Stimulated activated CD8-positive, alpha-beta memory T cell treated with anti-CD3 and anti-CD28 coated beads, Interleukin-12 subunit alpha, Interleukin-12 subunit beta, amount 100 ng/mL, for 24 hours (primary cell): ENCODE data around the gene DDHD1.
"Not testable (repeated sequence)": the region's sequence is repeated elsewhere in the genome, so short reads cannot be mapped to it uniquely, and the experiment has no call there.

Experiments
- DNase-seq: peaks from one replicate; pipeline ENCODE4 v3.0.0-alpha.2; 2020; ENCODE audit errors: extremely low read depth

The DDHD1 gene

DNA sequence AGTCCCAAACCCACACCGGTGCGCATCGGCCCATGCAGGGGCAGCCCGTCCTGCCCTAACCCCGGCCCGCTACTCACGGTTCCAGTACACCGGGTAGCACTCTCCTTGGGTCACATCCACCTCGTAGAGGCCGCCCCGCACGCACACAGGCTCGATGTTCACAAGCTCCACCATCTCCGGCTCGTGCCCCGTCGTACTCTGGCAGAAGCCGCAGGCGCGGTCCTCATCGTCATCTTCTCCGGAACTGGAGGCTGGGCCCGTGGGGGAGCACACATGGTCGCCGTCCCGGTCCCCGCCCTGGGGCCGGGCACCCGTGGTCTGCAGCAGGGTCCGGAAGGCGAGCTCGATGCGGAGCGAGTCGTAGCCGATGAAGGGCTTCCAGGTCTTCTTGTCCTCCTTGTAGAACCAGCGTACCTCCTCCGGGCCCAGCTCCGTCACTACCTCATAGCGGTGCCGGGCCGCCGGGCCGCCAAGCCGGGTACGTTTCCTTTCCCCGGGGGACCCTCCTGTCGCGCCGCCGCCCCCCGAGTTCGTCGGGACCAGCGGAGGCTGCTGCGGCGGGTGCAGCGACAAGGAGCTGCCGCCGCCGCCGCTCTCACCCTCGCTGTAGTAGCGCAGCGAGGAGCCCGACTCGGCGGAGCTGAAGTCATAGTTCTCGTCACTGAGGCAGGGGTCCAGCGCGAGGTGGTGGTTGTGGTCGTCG, 788 bp downstream of the DDHD1 start:
- DNase-seq = peak; percentile 45

DNA sequence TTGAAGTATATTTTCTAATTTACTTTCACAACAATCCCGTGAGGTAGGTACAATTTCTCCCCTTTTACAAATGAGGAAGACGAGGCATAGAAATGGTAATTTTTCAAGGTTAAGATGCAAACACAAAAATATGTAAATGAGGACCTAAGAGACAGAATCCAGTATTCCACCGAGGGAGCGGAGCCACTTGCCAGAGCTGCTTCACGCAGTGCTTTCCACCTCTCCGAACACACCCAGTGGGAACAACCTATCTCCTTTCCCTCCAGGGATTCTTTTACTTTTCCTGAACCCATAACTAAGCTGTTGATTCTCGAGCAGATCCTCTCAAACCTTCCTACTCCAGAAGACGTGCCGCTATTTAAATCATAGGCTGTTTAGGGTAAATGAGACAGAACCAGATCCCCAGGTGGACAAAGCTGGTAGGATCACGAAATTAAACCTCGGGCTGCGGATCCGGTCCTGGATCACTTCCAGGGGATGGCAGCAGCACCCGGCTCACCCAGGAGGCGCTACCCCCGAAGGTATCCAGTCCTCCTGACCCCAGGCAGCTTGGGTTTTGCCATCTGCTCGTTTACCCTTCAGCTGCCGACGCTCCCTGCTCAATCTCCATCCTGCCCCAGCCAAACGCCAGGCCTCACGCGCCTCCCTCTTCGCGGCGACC, 1.5 kb downstream of the DDHD1 start:
- DNase-seq = peak; percentile 5

DNA sequence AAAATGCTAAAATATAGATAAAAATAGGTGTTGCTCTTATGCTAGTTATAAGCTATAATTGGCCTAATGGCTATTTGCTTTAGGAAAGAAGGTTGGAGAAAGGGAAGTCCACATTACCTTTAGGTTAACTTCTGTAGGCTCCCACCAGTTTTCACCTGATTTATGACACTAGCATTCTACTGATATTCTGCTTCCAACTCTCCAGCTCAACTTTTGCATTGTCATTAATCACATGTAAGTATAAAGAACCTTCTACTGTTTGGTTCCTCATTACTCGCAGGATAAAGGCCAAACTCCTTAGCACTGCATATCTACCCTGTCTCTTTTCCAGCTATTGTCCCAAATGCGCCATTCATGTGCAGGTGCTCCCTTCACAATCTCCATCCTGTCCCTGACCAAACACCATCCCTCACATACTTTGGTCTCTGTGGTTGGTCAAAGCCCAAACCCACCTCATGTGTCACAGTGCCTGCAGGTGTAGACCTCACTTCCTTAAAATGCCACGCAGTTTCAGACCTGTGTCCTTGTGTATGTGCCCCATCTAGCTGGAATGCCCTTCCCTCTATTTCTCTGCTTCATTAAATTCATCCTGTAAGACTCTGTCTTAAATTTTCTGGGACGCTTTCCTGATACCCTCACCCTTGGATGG, 3.3 kb downstream of the DDHD1 start:
- no peak for DNase-seq

GRCh38 chr14:53148671-53149070, 4.5 kb downstream of the DDHD1 start:
- no peak for DNase-seq

- no peak for DNase-seq
Measured at GRCh38 chr14:53147893-53148292, 5.2 kb downstream of the DDHD1 start.

DNA sequence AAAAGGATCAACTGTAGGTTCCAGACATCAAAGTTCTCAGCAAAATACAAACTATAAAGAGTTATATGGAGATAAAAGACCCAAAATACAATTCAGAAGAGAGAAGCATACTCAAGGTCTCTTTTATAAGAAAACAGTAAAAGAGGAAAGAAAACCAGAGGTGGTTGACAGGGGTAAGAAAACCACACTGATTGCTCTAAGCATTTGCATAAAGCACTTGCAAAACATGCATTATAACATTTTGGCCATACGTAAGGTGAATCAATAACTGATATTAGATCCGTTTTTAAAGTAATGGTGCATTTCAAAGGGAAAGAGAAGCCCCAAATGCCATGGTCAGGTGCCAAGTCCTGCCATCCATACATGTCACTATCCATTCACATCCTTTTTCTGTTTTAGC, 5.9 kb downstream of the DDHD1 start:
- no peak for DNase-seq

GRCh38 chr14:53146739-53147138, 6.4 kb downstream of the DDHD1 start:
- DNase-seq = no peak

DNA sequence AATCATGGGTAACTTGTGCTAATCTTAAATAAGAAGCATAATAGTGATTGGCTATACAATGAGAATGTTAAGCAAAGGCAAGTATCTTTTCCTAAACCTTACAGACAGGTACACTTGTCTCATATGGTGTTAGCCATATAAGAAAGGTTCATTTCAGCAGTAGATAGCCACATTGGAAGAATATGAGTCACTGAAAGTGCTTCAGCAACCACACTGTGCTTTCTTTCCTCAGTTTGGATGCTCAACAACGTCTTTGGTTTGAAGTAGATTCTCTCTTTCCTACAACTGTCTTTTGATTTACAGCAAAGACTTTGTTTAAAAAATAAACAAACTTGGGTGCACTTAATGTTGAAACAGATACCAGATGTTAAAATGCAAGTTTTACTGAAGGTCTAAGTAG, 8.9 kb downstream of the DDHD1 start:
- no peak for DNase-seq

DNA sequence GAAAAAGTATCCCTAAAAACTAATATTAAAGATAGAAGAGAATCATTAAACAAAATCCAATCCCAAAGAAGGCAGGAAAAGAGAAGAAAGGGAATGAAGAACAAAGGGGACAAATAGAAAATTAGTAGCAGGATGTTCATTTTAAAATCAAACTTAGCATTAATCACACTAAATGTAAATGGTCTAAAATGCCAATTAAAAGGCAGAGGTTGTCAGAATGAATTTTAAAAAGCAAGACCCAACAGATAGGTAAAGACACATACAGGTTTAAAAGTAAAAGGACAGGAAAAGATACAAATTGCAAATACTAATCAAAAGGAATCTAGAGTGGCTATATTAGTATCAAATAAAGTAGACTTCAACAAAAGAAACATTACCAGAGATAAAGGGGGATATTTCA, 12.5 kb downstream of the DDHD1 start:
- DNase-seq = no peak

DNA sequence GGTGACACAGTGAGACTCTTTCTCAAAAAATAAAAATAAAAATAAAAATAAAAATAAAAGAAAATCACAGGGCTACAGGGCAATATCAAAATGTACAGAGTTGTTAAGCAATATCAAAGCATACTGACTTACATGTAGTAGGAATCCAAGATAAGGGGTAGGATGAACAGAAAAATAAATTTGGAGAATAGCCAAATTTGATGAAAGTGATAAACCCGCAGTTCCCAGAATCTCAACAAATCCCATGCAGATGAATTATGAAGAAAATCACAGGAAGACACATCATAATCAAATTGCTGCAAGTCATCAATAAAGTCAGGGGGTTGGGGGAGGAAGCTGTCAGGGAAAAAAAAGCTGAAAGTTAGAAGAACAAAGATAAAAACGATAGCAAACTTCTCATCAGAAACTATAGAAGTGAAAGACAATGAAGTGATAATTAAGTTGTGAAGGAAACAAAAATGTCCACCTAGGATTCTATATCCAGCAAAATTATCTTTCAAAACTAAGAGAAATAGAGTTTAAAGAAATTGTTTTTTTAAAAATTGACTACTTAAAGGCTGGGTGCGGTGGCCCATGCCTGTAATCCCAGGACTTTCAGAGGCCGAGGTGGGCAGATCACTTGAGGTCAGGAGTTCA, 15.4 kb downstream of the DDHD1 start:
- no peak for DNase-seq

DNA sequence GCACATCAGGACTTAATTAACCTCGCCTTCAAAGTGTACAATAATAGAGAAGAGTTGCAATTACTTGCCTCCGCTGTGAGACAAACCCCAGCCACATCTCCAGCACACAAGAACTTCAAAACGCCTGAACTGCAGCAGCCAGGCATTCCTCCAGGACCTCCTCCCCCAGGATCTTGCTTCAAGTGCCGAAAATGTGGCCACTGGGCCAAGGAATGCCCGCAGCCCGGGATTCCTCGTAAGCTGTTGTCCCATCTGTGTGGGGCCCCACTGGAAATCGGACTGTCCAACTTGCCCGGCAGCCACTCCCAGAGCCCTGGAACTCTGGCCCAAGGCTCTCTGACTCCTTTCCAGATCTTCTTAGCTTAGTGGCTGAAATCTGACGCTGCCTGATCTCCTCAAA, 22.6 kb downstream of the DDHD1 start:
- not testable (repeated sequence) for DNase-seq

GRCh38 chr14:53128303-53129028, 24.7 kb downstream of the DDHD1 start:
- no peak for DNase-seq

DNA sequence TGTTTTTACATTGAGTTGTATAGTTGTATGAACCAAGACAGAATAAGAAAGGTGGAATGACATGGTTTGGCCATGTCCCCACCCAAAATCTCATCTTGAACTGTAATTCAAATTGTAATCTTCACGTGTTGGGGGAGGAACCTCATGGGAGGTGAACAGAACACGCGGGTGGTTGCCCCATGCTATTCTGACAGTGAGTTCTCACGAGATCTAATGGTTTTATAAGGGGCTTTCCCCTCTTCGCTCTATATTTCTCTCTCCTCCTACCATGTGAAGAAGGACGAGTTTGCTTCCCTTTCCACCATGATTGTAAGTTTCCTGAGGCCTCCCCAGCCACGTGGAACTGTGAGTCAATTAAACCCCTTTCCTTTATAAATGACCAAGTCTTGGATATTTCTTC, 25.3 kb downstream of the DDHD1 start:
- DNase-seq = no peak

DNA sequence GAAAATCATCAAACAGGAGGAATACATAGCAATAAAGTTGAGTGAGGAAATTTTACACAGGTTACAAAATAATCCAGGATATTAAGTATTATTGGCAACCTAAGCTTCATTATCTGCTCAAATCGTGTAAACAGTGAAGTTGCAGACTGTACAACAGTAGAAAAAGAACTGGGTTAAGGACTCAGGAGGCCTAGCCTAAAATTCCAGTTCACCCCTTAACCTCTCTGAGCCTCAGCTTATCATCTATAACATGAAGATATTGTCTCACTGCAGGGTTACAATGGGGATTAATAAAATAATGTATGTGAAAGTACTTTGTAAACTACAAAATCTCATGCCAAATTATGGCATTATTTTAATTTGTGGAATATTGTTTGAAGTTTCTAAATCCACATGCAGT, 26.0 kb downstream of the DDHD1 start:
- DNase-seq = no peak

GRCh38 chr14:53126731-53127130, 26.4 kb downstream of the DDHD1 start:
- no peak for DNase-seq

GRCh38 chr14:53124786-53125185, 28.3 kb downstream of the DDHD1 start:
- no peak for DNase-seq

GRCh38 chr14:53121419-53121818, 31.7 kb downstream of the DDHD1 start:
- not testable (repeated sequence) for DNase-seq

DNA sequence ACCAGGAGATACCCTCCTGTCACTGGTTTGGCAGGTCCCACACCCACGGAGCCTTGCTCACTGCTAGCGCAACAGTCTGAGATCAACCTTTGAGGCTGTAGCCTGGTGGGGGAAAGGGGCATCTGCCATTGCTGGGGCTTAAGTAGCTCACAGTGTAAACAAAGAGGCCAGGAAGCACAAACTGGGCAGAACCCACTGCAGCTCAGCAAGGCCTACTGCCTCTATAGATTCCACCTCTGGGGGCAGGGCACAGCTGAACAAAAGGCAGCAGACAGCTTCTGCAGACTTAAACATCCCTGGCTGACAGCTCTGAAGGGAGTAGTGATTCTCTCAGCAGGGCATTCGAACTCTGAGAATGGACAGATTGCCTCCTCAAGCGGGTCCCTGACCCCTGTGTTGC, 35.6 kb downstream of the DDHD1 start:
- not testable (repeated sequence) for DNase-seq

DNA sequence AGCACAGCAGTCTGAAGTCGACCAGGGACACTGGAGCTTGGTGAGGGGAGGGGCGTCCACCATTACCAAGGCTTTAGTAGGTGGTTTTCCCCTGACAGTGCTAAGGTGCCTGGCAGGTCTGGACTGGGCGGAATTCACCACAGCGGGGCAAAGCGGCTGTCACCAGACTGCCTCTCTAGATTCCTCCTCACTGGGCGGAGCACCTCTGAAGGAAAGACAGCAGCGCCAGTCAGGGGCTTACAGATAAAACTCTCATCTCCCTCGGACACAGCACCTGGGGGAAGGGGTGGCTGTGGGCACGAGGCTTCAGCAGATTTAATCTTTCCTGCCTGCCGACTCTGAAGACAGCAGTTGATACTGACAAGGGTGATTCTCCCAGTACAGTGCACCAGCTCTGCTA, 39.1 kb downstream of the DDHD1 start:
- no peak for DNase-seq

DNA sequence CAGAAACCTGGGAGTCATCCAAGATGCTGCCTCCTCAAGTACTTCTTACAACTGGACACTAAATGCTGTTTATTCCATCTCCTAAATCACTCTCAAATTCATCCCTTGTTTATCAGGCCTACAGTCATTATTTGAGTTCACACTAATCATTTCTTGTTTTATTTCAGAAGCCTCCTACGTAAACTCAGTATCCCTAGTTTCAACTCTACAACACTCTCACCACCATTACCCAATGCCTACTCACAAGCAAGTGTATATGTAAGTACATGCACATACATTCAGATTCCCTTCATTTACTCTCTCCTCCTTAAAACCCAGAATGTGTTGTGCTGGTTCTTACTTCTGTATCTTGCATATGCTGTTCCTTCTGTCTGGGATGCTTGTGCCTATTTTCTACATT, 43.0 kb downstream of the DDHD1 start:
- no peak for DNase-seq

DNA sequence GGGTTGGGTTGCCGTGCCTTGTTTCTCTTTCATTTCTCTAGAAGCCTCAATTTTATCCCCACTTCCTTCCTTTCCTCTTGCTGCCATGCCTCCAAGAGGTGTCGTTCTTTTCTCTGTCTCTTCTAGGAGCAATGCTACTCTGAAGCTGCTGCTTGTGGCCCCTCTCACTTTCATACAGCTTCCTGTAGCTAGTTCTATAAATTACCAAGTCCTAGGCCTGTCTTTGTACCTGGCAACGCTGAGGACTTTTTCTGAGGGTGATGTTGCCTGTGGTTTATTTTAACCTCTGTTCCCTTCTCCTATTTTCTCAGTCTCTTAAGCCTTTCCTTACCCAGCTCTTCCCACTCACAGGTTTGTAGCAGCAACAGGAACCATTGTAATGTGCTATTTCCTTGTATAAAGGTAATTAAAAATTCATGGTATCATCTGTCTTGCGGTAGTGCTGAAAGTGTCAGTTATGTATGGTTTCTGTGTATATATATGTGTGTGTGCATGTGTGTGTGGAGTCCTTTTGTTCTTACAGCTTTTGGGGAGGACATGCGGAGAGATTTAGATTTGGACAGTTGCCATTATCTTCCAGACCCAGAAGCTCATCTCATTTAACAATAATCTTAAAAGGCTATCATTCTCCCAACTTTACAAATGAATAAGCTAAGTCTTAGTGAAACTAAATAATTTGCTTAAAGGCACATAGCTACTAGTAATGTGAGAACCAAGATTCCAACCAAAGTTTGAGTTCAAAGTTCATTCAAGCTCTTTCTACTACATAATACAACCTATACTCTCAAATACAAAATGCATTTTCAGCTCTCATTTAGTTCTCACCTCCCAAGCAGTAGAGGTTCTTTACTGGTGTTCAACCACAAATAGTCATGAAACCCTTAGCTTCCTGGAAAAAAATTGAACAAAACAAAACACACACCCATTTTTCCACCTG, 43.8 kb downstream of the DDHD1 start:
- peak; percentile 21 for DNase-seq
